OCI-LY1 (cell line): ENCODE data around the gene FAM13C.

Source experiments
- EZH2 ChIP-seq: fragments of 200-600 bp; sonication (generic), shearing (Covaris generic); IDR thresholded peaks from 2 replicates; pipeline ENCODE4 v1.8.0; 2017; ENCODE audit warnings: borderline replicate concordance, mixed run types, mild to moderate bottlenecking, antibody characterized with exemption, low read length, moderate library complexity, mixed read lengths
- TF ChIP-seq, protein P1 (sequence below): fragments of 200-600 bp; sonication (generic), shearing (Covaris generic); IDR thresholded peaks from 2 replicates; pipeline ENCODE4 v1.5.1; 2017; ENCODE audit warnings: mild to moderate bottlenecking, antibody characterized with exemption, low read length, moderate library complexity, mixed read lengths

DNA sequence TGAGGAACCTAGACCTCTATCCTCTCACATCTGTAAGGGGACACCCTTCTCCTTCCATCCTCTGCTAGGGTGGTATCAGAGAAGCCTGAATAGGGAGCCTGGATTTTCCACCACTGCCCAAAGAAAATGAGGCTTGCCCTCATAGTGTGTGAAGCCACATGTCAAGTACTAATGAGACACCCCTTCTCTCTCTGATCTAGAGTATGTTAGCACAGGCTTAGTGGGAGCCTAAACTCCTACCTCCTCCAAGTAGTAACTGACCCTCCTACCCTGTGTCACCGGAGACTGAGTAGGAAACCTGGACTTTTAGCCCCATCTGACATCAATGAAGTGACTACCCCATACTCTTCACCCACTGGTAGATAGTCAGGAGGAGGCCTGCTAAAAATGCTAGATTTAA, 120.3 kb downstream of the FAM13C start:
- TF ChIP-seq, protein P1, sequence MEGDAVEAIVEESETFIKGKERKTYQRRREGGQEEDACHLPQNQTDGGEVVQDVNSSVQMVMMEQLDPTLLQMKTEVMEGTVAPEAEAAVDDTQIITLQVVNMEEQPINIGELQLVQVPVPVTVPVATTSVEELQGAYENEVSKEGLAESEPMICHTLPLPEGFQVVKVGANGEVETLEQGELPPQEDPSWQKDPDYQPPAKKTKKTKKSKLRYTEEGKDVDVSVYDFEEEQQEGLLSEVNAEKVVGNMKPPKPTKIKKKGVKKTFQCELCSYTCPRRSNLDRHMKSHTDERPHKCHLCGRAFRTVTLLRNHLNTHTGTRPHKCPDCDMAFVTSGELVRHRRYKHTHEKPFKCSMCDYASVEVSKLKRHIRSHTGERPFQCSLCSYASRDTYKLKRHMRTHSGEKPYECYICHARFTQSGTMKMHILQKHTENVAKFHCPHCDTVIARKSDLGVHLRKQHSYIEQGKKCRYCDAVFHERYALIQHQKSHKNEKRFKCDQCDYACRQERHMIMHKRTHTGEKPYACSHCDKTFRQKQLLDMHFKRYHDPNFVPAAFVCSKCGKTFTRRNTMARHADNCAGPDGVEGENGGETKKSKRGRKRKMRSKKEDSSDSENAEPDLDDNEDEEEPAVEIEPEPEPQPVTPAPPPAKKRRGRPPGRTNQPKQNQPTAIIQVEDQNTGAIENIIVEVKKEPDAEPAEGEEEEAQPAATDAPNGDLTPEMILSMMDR: no peak
- TF ChIP-seq EZH2: no peak
